ENCODE results near the gene HCLS1.

Gene HCLS1

GRCh38 chr3:121661376-121661775 lies 673 bp upstream of the HCLS1 start:
- no peak for DNase-seq (ENCODE audit: low read depth)
- H3K4me3 ChIP-seq (ENCODE audit: low read depth, low read length) = no peak overlapping the region

DNA sequence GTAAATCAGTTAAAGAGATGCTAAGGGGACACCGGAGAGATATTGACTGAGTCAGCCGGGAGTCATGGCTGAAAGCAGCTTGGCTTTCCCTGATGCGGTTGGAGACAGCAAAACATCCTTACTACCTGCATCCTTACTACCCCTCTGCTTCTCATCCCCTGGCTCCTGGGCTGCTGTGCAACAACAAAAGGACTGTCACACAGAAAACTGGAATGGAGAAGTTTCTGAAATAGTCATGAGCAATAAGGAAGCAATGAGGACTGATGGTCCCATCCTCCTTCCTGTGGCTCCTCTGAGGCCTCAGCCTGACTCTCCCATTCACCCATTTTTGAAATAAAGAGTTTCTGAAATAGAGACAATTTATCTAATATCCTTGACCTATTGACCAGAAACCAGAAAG lies 1.1 kb downstream of the HCLS1 start:
- H3K4me3 ChIP-seq (ENCODE audit: low read depth, low read length) = no peak overlapping the region

DNA sequence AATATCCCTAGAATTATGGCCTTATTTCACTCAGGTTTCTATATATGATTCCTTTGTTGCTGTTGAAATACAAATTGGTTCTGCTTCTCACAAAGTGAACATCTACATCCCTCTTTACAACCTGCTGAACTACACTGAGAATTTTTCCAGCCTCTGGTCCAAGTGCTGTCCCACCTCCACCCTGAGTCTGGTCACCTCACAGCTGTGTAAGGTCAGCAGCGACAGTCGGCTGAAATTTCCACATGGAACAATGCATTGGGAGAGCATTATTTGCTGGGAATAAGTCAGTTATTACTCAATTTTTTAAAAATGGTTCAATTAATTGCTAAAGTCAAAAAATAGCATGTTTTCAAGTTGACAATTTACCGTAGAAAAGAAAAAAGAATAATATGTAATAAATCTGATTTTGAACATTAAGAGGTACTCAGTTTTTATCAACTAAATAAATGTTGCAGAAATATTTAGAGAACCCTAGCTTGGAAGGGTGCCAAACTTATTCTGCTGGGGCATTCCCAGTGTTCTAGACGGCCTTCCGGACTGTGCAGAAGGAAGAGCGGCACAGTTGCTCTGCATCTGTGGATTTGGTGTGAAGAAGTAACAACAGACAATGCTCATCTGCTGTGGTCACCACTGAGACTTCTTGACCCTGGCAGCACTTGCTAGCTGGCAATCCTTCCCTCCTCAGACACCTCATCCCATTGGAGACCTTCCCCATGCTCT lies 1.8 kb downstream of the HCLS1 start:
- H3K4me3 ChIP-seq (ENCODE audit: low read depth, low read length) = no peak overlapping the region
- DNase-seq (ENCODE audit: low read depth) = no peak

More for the DNA sequence above, 1.1 kb downstream of the HCLS1 start:
- no peak for DNase-seq (ENCODE audit: low read depth)

DNA sequence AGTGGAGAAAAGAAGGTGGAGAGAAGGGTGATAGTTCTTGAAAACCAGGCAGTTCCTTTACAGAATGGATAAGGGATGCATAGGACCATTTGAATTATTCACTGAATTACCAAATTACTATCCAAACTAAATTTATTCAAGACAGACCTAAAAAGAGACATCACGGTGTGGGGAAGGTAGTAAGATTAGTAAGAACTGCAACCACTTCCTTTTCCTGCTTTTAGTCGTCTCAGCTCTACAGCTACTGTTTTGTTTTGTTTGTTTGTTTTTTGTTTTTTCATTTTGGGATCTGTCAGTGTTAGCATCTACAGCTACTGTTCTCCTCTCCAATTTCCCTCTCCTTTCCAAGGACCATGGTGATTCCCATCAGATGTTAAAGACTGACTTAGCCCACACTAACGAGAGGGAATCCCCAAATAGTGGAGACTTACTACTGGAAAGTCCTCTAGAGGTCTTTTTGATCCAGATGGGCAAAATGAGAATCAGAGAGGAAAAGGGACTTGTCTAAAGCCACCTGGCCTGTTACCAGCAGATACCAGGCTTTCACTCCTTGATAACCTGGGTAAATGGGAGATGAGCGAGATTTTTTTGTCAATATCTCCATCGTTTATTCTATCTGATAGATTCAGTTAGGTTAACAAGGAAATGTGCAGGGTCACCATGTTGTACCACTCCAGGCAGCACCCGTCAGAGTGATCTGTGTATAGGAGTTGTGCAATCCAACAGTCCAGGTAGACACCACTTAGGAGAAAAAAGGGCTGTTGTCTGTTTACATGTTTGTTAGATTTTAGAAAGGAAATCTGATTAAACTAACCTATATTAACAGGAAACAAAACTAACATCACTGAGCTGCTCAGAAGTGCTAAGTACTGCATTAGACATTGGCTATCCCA lies 6.0 kb downstream of the HCLS1 start:
- DNase-seq (ENCODE audit: low read depth) = no peak
- H3K4me3 ChIP-seq (ENCODE audit: low read depth, low read length) = no peak overlapping the region

DNA sequence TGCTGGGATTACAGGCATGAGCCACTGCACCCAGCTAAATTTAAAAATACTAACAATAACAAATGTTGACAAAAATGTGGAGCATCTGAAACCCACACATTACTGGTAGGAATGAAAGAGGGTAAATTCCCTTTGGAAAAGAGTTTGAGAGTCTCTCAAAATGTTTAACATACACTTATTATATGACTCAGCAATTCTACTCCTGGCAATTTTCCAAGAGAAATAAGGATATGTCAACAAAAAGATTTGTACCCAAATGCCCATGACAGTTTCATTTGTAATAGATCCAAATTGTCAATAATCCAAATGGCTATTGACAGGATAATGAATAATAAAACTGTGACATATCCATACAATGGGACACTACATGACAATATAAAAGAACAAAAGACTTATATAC lies 9.0 kb downstream of the HCLS1 start:
- no peak overlapping the region for H3K4me3 ChIP-seq (ENCODE audit: low read depth, low read length)
- DNase-seq (ENCODE audit: low read depth) = peak; percentile 4

- DNase-seq (ENCODE audit: low read depth) = peak; percentile 20
- no peak overlapping the region for H3K4me3 ChIP-seq (ENCODE audit: low read depth, low read length)
Measured at GRCh38 chr3:121649645-121650044, 11.1 kb downstream of the HCLS1 start.

DNA sequence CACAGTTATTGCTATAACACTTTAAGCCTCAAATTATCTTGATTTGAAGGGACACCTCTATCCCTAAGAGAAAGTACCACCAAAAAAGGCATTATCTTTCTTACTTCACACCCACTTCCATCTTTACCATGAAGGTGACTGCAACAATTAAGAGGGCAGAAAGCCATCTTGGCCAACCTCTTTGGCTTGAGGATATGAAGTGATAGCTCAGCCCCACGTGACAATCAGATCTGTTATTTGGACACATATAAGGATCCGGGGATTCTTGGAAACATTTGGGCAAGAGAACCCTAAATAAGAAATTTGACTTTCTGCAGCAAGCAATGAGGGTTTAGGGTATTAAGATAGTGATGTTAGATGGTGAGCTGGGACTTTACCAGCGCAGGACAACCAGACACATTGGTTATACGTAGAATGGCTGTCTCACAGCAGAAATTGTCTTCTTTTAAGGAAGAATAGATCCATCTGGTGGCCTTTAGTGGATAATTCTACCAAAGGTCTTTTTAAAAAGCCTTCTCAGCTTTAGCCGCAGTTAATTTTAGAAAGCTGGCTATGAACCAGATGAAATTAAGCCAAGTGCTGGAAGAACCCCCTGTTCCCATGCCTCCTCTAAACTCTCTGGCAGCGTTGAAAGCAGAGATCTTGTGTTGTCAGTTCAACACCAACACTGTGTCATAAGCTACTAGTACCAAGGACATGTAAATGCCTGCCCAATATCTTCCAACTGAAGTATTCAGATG lies 12.3 kb downstream of the HCLS1 start:
- no peak overlapping the region for H3K4me3 ChIP-seq (ENCODE audit: low read depth, low read length)
- DNase-seq (ENCODE audit: low read depth) = peak; percentile 55

DNA sequence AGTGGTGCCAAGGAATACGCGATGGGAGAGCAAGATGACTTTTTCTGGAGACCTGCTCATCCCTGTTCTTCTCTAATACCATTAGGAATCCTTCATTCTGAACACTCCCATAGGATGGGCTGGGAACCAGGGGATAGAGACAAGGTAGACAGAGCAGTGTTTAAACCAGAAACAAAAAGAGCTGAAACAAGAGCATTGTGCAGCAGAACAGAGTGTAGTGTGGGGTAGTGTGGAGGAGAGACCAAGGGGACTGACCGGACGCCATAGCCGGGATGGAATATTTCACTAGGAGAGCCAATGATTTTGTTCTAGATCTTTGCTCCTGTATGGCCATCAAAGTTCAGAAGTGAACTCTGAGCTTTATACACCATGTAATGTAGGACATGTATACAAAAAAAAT lies 15.6 kb downstream of the HCLS1 start:
- DNase-seq (ENCODE audit: low read depth) = no peak
- no peak overlapping the region for H3K4me3 ChIP-seq (ENCODE audit: low read depth, low read length)

GRCh38 chr3:121642601-121643314 lies 17.9 kb downstream of the HCLS1 start:
- DNase-seq (ENCODE audit: low read depth) = no peak
- no peak overlapping the region for H3K4me3 ChIP-seq (ENCODE audit: low read depth, low read length)

GRCh38 chr3:121641127-121641526 lies 19.6 kb downstream of the HCLS1 start:
- no peak overlapping the region for H3K4me3 ChIP-seq (ENCODE audit: low read depth, low read length)
- no peak for DNase-seq (ENCODE audit: low read depth)

- H3K4me3 ChIP-seq (ENCODE audit: low read depth, low read length) = no peak overlapping the region
- no peak for DNase-seq (ENCODE audit: low read depth)
Measured at GRCh38 chr3:121637922-121638321, 22.8 kb downstream of the HCLS1 start.

GRCh38 chr3:121630355-121630754 lies 30.3 kb downstream of the HCLS1 start:
- DNase-seq (ENCODE audit: low read depth) = no peak
- H3K4me3 ChIP-seq (ENCODE audit: low read depth, low read length) = no peak overlapping the region

GRCh38 chr3:121629601-121630000 lies 31.1 kb downstream of the HCLS1 start:
- no peak for DNase-seq (ENCODE audit: low read depth)

DNA sequence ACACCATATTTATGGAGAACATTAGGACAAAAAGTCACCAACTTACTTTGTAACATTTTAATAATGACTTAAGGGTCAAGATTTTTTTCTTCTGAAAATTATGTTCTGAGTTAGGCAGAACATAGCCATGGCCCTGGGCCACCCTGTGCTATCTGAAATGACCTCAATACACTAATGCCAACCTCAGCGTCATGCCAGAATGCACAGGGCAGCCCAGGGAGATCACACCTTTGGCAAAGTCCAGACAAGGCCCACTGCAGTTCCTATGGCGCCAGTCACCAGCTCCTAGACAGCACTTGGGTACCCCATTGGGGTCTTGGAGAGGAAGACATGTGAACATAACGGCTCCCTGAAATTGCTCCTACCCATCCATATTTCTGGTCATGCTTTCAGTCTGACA lies 33.1 kb downstream of the HCLS1 start:
- no peak for DNase-seq (ENCODE audit: low read depth)
- no peak overlapping the region for H3K4me3 ChIP-seq (ENCODE audit: low read depth, low read length)

More at GRCh38 chr3:121629601-121630000, 31.1 kb downstream of the HCLS1 start:
- no peak overlapping the region for H3K4me3 ChIP-seq (ENCODE audit: low read depth, low read length)

DNA sequence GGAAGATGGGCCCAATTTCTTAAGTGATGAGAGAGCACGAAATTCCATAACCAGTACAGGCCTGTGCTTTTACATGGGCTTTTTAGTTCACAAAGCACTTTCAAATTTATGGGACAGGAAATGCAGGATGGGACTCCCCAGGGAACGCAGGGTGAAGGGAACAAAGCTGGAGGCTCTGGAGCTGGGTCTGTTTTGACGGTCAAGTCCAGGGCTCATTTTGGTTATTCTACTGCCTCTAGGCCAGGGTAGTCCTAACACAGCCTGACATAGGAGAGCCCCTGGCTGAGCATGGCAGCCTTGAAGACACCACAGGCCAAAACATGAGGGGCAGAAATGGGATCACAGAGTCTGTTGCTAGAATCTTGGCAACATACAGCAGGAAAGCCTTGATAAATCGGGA lies 33.5 kb downstream of the HCLS1 start:
- no peak for DNase-seq (ENCODE audit: low read depth)
- no peak overlapping the region for H3K4me3 ChIP-seq (ENCODE audit: low read depth, low read length)

DNA sequence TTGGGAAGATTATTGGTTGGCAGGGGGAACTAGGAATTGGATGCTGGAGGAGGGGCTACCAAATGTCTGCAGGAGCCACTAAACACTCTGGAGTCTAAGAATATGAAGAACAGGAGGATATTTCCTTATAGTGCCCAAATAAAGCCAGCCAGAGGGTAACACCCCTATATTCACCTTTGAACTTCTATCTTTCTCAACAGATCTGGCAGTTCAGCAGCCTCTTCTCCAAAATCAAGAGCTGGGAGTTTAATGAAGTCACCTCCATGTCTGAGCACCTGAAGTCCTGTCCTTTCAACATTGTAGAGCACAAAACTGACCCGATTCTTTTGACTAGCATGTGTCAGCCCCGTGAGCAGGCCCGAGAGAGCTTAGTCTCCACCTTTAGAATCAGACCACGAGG lies 34.2 kb downstream of the HCLS1 start:
- H3K4me3 ChIP-seq (ENCODE audit: low read depth, low read length) = no peak overlapping the region
- DNase-seq (ENCODE audit: low read depth) = no peak

DNA sequence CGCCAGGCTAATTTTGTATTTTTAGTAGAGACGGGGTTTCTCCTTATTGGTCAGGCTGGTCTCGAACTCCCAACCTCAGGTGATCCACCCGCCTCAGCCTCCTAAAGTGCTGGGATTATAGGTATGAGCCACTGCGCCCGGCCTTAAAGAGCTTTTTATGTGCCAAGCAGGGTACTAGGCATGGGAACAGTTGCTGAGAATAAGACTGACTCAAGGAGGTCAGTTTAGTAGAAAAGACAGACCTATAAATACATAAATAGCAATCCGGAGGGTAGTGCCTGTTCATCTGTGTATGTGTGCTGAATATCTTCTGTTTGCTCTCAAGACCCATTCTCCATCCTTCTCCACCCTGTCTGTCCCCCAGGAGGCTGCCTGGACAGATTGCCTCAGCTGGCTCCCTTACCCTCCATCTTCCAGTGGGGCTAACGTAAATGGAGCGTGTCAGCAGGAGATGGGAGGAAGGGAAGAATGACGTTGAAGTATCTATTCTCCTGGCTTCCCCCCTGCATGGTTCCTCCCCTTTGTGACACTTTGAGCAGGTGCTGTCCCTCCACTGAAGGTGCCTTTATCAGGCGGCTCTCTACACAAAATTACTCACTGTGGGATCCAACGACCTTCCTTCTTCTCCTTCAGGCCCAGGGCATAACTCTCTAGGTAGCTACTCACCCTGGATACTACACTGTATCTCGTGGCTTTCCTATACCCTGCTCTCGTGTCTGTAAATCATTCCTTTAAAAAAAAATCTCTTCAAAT lies 36.4 kb downstream of the HCLS1 start:
- H3K4me3 ChIP-seq (ENCODE audit: low read depth, low read length) = no peak overlapping the region
- no peak for DNase-seq (ENCODE audit: low read depth)

DNA sequence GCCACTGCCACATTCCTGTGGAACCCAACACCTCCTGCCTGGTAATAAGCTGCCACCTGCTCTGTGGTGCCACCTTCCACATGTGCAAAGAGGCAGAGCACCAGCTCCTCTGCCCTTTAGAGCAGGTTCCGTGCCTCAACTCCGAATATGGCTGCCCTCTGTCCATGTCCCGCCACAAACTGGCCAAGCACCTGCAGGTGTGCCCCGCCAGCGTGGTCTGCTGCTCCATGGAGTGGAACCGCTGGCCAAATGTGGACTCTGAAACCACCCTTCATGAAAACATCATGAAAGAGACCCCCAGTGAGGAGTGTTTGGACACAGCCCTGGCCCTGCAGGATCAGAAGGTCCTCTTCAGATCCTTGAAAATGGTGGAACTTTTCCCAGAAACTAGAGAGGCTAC lies 39.2 kb downstream of the HCLS1 start:
- DNase-seq (ENCODE audit: low read depth) = no peak
- H3K4me3 ChIP-seq (ENCODE audit: low read depth, low read length) = no peak overlapping the region

DNA sequence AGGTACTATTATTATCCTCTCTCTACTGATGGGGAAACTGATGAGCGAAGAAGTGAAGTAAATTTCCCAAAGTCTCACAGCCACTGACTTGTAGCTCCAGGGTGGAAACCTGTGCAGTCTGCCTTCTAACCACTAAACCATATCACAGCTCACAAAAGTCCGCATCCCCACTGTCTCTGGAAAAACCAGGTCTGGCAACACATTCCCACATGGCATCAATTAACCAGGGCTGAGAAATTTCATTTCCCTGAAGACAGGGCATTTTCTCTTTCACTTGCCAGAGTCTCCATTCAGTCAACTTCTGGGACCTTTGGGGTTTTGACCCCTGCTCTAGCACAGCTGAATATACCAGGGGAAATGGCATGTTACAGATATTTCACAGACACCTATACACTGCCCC lies 41.0 kb downstream of the HCLS1 start:
- no peak for DNase-seq (ENCODE audit: low read depth)
- H3K4me3 ChIP-seq (ENCODE audit: low read depth, low read length) = no peak overlapping the region

Data from skeletal muscle cell (primary cell).